ENCODE data around the gene RASGRP1.

Gene RASGRP1

DNA sequence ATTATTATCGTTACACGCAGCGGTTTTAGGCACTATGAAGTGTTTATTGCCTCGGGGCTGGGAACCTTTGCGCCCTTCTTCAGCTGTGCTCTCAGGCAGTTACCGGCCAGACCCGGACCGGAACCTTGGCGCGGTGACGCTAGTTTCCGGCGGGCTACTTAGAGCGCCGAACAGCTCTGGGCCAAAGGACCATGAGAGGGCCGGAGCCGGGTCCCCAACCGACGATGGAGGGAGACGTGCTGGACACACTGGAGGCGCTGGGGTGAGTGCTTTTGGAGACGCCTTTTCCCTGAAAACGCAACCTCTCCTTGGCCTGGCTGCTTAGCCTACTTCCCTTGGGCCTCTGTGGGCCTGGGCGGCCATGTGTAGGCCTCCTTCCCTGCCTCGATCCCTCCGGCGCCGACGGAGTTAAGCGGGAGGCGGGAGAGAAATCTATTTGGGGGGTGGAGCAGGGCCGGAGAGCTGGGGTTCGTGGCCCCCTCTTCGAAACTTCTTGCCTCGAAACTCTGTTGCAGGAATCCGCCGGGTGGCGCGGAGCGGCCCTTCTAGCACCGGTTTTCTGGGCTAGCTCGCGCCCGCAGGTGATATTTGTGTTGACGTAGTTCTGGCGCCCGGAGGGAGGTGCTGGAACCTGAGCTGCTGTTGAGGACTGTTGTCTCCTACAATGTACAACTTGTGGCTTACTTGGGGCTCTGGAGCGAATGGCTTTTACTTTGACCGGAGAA lies 110.5 kb downstream of the RASGRP1 start, which contains the start of gene FAM98B:
Gene FAM98B (plus strand): TSS at position 157 of the 725 bp plus-strand sequence. CDS start 35 bp downstream, at position 192.
- DNase-seq = peak; percentile 62 to 90

DNA sequence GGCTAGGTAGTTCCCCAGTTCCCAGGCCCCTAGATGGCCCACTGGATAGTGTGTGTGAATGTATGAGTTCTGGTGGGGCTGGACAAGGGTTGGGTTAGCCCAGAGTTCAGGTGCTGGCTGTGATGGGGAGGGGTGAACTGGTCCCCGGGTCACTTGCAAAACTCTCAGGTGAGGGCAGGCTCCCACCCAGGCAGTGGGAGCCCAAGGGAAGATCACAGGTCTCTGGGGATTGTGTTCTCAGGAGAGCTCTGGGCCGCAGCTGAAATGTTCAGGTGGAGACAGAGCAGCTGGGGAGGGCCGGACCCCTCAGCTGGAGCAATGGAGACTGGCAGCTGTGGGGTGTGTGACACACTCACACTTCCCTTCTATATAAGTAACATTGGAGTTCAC lies 123.5 kb downstream of the RASGRP1 start:
- no peak for DNase-seq

DNA sequence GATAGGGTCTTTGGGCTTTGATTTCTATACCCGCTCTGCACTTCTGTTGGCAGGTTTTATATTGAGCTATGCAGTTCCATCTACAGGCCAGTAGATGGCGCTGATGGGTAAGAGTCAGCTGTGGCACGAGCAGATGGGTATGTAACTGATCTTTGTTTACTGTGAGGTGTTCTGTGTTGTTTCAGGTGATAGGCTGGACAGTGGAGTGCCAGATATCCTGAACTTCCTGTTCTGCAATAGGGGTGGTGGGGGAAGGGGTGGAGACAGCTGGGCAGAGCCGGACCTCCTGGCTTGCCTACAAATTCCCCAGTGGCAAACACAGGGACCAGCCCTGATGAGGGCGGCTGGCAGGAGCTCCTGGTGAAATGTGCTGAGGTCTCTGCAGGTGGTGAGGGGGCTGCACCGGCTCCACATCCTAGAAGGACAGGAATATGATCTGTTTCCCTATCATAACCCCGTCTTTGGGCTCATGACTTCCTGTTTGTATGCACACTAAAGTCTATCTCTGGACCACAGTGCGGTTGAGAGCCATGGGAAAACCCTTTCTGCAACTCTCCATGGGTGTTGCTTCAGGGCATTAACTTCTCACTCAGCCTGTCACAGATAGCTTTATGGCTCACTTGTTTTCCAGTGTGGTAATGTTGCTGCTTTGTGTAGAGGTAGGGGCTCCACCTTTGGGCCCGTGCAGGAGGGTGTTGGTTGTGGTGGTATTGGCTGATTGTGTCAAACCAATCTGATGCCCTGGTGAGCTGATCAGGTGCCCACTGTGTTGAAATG lies 124.1 kb downstream of the RASGRP1 start:
- peak; percentile 5 to 65 for DNase-seq
